Right lobe of liver (tissue), 6 donors: Measurements from ENCODE around the gene PRDM8. TPM values are rescaled to one million over a fixed set of nuclear protein-coding genes. Genes with fewer than 3 reads are reported as not detected.

Experiments used
- ATAC-seq, 4 donors: fragments of 200-7000 bp; cut with Tn5 transposase; one replicate each; pipeline ENCODE4 v1.9.1; 2020; ENCODE audit warnings: mild to moderate bottlenecking in 4 of 4, moderate library complexity in 4 of 4
- DNase-seq, 3 donors: peaks; one replicate each; pipeline ENCODE4 v3.0.0-alpha.2; 2020
- H3K27ac ChIP-seq, 3 donors: fragments of 200-600 bp; one replicate each; pipeline ENCODE4 v1.8.0; 2022
- H3K27me3 ChIP-seq, 2 donors: fragments of 200-600 bp; one replicate each; pipeline ENCODE4 v1.8.0; 2022
- H3K36me3 ChIP-seq, 4 donors: fragments of 200-600 bp; sonication (generic) in 1 of 4; one replicate each; pipeline versions ENCODE4 v1.5.1 to v1.8.0; 2017 to 2022; ENCODE audit warnings: control low read depth in 1 of 4
- H3K4me1 ChIP-seq, 4 donors: fragments of 200-600 bp; sonication (generic) in 1 of 4; one replicate each; pipeline versions ENCODE4 v1.5.1 to v1.8.0; 2017 to 2022; ENCODE audit warnings: control low read depth in 1 of 4
- H3K4me3 ChIP-seq, 3 donors: fragments of 200-600 bp; one replicate each; pipeline ENCODE4 v1.8.0; 2022
- H3K9me3 ChIP-seq, 4 donors: fragments of 200-600 bp; sonication (generic) in 1 of 4; one replicate each; pipeline versions ENCODE4 v1.5.1 to v1.8.0; 2017 to 2022; ENCODE audit warnings: control low read depth in 1 of 4
- POLR2A ChIP-seq: fragments of 450-650 bp; IDR thresholded peaks from one replicate; pipeline ENCODE4 v1.6.1; 2017; ENCODE audit warnings: antibody characterized with exemption, mild to moderate bottlenecking
- WGBS: methylation state at CpG from one replicate; pipeline ENCODE4 v1.1.6; 2018; ENCODE audit warnings: low coverage, low lambda C conversion rate; ENCODE audit not compliant: insufficient coverage; ENCODE audit errors: missing lambda C conversion rate; 5-methylcytosine and 5-hydroxymethylcytosine counted together
- intact Hi-C, 2 donors: fragments of 100-400 bp; cut with DNase I; formaldehyde crosslinking; loops; one replicate each; pipeline versions ENCODE4 v1.11.2 to v1.14.1; 2022
- total RNA-seq, 6 experiments: library from RNA; depleted of rRNA in 2 of 6; stranded (reverse); fragments of >200 nt in 2 of 6; fragmentation: NEBNext Ultra II Directional in 3 of 6; extraction: Animal tissue kit (Norgen Biotek cat#: 25700) in 3 of 6; gene quantifications; one replicate each; pipeline versions ENCODE4 v1.1.0 to v1.2.4, GENCODE V29; 2016 to 2023
- TF ChIP-seq, protein P1 (sequence below), 4 donors: fragments of 200-600 bp in 3 of 4; fragments of 450-650 bp in 1 of 4; IDR thresholded peaks; one replicate each; pipeline versions ENCODE4 v1.5.1 to v1.8.0; 2016 to 2022; ENCODE audit warnings: antibody characterized with exemption in 4 of 4, mild to moderate bottlenecking in 2 of 4
- donor health status: DM: no; HTN: yes; CAD: no.
- donor health status: DM: no; HTN: no; CAD: no.
- donor health status: DM: no; HTN: no; CAD: no.
- donor health status: DM: no; HTN: yes; CAD: no.
- donor health status: DM: no; HTN: yes; CAD: no.

PRDM8 gene
- total RNA-seq, 6 experiments from 2014 or later, result 0.07 to 0.37 (median 0.12) TPM; not detected in 1

DNA sequence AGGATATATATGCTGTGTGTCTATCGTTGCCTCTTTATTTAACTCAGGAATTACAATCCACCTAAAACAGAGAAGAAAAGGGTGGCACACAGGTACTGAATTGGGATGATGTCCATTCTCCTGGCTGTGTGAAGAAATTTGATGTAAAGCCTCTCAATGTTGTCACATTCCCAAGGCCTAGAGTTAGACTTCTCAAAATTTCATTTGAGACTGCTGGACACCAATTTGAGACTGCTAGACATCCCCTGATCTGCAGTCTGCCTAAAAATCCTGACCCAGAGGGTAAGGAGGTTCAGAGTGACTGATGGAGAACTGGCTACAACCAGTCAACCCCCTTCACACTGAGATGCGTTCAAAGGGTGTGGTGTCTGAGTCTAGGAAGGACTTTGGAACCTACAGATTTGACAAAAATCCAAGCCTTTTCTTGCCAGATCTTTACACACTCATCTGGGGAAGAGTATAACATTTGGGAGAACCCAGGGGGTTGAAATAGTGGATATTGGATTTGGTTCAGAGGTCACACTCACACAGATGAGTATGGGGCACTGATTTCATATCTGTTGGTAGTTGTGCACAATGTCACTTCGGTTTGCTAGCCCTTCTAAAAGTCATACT, 4.9 kb upstream of the PRDM8 start:
- WGBS, result 34% methylated on average over 3 of the region's 3 CpGs
- no peaks in the 10 kb centered on the region for H3K36me3 ChIP-seq
- intact Hi-C loops, result no loop called here
- TF ChIP-seq, protein P1, sequence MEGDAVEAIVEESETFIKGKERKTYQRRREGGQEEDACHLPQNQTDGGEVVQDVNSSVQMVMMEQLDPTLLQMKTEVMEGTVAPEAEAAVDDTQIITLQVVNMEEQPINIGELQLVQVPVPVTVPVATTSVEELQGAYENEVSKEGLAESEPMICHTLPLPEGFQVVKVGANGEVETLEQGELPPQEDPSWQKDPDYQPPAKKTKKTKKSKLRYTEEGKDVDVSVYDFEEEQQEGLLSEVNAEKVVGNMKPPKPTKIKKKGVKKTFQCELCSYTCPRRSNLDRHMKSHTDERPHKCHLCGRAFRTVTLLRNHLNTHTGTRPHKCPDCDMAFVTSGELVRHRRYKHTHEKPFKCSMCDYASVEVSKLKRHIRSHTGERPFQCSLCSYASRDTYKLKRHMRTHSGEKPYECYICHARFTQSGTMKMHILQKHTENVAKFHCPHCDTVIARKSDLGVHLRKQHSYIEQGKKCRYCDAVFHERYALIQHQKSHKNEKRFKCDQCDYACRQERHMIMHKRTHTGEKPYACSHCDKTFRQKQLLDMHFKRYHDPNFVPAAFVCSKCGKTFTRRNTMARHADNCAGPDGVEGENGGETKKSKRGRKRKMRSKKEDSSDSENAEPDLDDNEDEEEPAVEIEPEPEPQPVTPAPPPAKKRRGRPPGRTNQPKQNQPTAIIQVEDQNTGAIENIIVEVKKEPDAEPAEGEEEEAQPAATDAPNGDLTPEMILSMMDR (IDR thresholded peaks at IDR 0.05), result no peak
- TF ChIP-seq POLR2A, result no peak
- H3K27me3 ChIP-seq, result peaks cover 0 to 32% of the 10 kb centered on the region in 2 donors
- ATAC-seq (no peak), DNase-seq (no peak)
- H3K4me3 ChIP-seq, result no peak overlapping the region
- H3K27ac ChIP-seq, result no peak overlapping the region
- no peaks in the 10 kb centered on the region for H3K9me3 ChIP-seq
- H3K4me1 ChIP-seq, result no peaks in the 10 kb centered on the region

DNA sequence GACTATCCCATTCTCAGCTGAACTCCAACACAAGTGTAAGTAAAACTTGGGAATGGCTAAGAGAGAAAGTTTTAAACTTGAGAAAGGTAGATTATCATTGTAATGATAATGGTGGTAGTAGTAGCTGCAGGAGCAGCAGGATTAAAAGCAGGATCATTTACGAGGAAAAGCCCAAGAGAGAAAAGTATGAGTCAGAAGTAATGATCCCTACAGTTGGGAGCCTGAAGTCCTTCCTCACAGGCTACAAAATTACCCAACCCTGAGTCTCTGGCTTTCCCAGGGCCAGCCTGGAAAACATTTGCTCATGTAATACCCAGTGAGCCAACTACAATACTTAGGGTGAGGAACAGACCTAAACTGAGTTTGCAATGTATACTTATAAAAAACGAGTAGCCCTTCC, 4.4 kb upstream of the PRDM8 start:
- H3K36me3 ChIP-seq, result no peaks in the 10 kb centered on the region
- 13% methylated on average over 2 of the region's 2 CpGs for WGBS
- no peaks in the 10 kb centered on the region for H3K9me3 ChIP-seq
- peaks cover 0 to 31% of the 10 kb centered on the region in 2 donors for H3K27me3 ChIP-seq
- ATAC-seq (no peak), DNase-seq (no peak)
- H3K27ac ChIP-seq, result no peak overlapping the region
- peaks cover 0 to 5% (median 0%) of the 10 kb centered on the region in 4 donors for H3K4me1 ChIP-seq
- TF ChIP-seq, protein P1 (IDR thresholded peaks at IDR 0.05), result no peak
- intact Hi-C loops, result no loop called here
- no peak overlapping the region for H3K4me3 ChIP-seq

DNA sequence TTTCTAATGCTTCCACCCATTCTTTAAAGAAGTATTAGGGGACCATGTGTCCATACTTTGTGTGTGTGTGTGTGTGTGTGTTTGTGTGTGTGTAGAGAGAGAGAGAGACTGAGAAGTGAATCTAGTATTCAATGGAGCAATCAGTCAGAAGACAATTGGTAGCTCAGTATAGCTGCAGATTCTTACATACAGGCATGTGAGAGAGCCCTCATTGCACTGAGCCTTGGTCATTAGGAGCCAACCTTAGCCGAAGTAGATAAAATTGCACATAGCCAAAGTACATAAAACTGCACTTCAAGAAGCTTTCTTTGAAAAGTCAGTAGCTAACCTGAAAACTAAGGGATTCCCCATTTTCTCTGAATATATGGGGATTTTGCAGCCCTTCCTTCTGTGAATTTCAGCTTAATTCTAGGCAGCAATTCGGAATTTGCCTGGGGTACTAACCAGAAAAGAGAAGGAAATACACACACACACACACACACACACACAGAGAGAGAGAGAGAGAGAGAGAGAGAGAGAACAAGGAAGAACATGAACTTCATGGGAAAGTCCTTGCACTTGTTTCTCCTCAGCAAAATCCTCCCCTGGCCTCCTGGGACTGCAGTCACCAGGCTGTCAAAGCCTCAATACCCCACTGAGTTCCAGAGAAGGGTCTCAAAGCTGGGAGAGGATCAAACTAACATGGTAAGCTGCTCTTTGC, 1.7 kb upstream of the PRDM8 start:
- Histone ChIP-seq H3K36me3 (no peaks in the 10 kb centered on the region), H3K27me3 (peaks cover 6 to 27% of the 10 kb centered on the region in 2 donors), H3K4me1 (peaks cover 0 to 6% (median 0%) of the 10 kb centered on the region in 4 donors), H3K4me3 (no peak overlapping the region), H3K9me3 (no peaks in the 10 kb centered on the region), H3K27ac (no peak overlapping the region)
- intact Hi-C loops, result no loop called here
- TF ChIP-seq, protein P1 (IDR thresholded peaks at IDR 0.05), result no peak
- TF ChIP-seq POLR2A, result no peak
- 18% methylated on average over 2 of the region's 2 CpGs for WGBS
- DNase-seq, result no peak
- peak in 1 of 4 donors; percentile 23 for ATAC-seq

DNA sequence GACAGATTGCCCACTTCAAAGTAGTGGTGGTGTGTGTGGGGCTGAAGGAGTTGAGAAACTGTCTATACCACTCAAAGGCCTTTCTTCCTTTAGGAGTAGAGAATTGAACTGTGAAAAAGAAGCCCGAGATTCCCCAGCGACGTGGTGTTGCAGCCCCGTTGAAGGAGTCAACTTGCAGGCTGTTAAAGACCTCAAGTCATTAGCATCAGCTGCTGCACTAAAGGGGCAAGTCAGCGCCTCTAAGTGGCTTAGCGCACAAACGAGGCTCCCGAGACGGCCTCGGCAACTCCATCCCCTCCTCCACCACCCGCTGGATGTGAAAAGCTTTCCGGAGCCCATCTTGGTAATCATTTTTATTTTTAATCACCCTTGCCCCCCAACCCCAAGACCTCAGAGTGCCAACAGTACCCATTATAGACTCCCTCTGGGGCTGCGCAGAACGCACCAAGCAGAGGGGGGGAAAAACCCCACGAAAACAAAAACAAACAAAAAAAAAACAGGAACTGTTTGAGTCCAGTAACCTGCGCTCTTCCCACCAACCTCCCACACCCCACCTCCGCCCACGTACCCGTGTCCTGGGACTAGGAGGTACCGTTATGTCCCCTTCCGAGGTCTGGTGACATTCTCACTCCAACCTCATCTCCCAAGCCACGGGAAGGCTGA, 913 bp upstream of the PRDM8 start:
- peaks cover 6 to 27% of the 10 kb centered on the region in 2 donors for H3K27me3 ChIP-seq
- TF ChIP-seq, protein P1 (IDR thresholded peaks at IDR 0.05), result no peak
- TF ChIP-seq POLR2A, result no peak

More for the DNA sequence above, 913 bp upstream of the PRDM8 start:
- DNase-seq, result no peak
- Histone ChIP-seq H3K36me3 (no peaks in the 10 kb centered on the region), H3K4me1 (peaks cover 0 to 6% (median 0%) of the 10 kb centered on the region in 4 donors), H3K4me3 (no peak overlapping the region), H3K9me3 (no peaks in the 10 kb centered on the region), H3K27ac (no peak overlapping the region)
- 17% methylated on average over 22 of the region's 22 CpGs for WGBS
- no peak for ATAC-seq
- intact Hi-C loops, result no loop called here
